GM19452 (cell line): ENCODE data around the gene MCU.

Source experiments
- ATAC-seq: cut with Tn5 transposase; IDR thresholded peaks from one replicate; pipeline ENCODE4 v1.9.1; 2021; ENCODE audit not compliant: unreplicated experiment

The MCU gene

DNA sequence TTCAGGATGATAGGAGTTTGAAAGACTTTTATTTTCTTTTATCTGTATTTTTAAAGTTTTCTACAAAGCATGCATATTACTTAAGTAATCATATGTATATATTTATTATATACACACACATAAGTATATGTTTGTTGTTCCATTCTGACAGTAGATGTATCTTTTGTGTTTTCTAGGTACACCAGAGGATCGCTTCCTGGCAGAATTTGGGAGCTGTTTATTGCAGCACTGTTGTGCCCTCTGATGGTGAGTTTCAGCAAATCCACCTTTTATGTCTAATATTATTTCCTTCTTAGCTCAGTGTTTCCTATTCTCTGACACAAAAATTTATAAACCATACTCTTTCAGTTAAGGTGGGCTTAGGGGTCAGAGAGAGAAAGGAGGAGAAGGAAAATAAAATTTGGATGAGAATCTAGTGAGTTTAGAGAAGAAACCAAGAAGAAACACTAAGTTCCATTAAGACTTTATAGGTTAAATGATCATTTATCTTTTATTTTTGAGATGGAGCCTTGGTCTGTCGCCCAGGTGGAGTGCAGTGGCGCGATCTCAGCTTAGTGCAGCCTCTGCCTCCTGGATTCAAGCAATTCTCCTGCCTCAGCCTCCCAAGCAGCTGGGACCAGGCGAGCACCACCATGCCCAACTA lies 142.4 kb downstream of the MCU start:
- ATAC-seq, result no peak

DNA sequence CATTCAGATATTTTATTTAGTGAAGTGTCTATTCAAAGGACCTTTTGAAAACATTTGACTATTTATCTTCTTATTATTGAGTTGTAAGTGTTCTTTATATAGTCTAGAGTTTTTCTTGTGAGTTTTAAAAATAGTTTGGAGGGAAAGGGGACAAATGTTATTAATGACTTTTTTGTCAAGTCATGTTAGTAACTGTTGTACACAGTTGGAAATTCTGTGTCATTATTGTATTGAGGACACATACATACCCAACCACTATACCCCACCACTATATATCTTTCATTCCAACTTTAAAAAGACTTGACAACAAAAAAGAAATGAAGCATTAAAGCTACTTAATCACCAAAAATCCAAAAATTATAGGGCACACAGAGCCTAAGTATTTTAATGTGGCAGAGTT lies 148.4 kb downstream of the MCU start:
- ATAC-seq, result no peak

DNA sequence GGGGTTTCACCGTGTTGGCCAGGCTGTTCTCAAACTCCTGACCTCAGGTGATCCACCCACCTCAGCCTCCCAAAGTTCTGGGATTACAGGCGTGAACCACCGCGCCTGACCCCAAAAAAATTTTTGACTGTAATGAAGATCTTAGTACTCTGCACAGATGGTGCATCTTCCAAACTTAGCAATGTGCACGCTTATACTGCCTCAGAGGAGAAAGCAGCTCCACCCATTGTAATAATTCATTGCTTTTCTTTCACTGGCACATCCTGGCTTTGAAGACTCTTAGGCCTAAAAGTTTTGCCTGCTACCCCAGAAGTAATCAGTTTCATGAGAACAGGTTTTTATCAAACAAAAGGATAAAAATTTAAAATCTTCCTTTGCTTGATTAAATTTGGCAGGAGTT lies 149.5 kb downstream of the MCU start:
- ATAC-seq, result no peak

GRCh38 chr10:72842164-72842563 lies 150.2 kb downstream of the MCU start:
- no peak for ATAC-seq

DNA sequence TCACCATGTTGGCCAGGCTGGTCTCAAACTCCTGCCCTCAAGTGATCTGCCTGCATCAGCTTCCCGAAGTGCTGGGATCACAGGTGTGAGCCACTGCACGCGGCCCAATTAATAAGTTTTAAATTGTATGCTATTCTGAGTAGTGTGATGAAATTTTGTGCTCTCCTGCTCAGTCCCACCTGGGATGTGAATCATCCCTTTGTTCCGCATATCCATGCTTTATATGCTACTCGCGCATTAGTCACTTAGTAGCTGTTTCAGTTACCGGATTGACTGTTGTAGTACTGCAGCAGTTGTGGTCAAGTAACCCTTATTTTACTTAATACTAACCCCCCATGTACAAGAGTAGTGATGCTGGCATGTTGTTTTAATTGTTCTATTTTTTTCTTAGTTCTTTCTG lies 154.3 kb downstream of the MCU start:
- no peak for ATAC-seq

DNA sequence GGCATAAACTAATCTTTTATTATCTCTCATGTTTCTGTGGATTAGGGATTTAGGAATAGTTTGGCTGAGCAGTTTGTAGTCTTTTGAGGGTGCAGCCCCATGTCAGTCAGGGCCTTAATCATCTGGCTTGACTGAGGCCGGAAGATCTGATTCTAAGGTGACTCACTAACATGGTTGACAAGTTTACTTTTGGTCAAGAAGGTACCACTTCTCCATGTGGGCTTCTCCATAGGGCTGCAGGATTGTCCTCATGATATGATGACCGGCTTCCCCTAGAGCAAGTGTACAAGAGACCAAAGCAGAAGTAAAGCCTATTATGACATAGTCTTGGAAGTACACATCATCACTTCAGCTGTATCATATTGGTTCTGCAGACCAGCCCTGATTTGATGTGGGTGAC lies 155.7 kb downstream of the MCU start:
- ATAC-seq, result no peak

GRCh38 chr10:72850861-72851260 lies 158.9 kb downstream of the MCU start:
- ATAC-seq, result no peak

DNA sequence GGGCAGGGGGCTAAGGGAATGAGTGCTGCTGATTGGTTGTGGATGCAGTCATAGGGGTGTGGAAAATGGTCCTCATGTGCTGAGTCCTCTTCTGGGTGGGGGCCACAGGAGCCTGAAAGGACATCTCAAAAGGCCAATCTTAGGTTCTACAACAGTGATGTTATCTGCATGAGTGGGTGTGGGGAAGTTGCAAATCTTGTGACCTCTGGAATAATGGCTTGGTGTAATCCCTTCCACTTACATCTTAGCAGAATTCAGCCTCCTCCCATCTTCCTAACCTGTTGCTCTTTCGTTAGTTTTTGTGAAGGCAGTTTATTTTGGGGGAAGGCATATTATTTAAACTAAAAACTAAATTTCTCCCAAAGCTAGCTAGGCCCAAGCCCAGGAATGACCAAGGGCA lies 159.6 kb downstream of the MCU start:
- ATAC-seq, result no peak

- no peak for ATAC-seq
Observed at GRCh38 chr10:72852508-72852907, 160.6 kb downstream of the MCU start.

GRCh38 chr10:72855129-72855528 lies 163.2 kb downstream of the MCU start:
- ATAC-seq, result no peak

DNA sequence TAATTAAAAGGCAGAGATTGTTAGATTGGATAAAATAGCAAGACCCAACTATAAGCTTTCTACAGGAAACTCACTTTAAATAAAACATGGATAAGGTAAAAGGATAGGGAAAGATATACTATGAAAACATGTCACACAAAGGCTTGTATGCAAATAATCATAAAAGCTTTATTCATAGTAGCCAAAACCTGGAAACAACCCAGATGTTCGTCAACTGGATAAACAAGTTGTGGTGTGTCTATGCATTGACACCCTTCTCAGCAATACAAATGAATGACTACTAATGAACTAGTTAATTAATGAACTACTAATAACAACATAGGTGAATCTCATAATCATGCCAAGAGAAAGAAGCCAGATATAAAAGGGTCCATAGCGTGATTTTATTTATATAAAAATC lies 163.8 kb downstream of the MCU start:
- no peak for ATAC-seq

DNA sequence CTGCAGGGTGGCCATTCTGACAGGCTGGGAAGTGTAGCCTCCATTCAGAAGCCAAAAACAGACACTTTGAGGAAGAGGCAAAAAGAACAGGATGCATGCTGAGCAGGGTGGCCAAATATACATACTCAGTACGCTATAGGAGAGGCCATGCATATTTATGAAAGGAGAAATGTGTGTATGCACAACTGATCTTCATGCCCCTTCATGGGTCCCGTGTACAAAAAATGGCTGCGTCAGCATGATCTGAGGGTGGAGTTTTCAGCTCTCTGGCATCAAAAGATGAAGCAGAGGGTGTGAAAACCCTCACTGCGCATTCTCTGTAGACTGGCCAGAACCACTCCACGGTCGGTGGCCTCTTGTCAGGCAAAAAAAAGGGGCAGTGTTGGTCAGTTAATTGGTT lies 166.1 kb downstream of the MCU start:
- ATAC-seq, result no peak

DNA sequence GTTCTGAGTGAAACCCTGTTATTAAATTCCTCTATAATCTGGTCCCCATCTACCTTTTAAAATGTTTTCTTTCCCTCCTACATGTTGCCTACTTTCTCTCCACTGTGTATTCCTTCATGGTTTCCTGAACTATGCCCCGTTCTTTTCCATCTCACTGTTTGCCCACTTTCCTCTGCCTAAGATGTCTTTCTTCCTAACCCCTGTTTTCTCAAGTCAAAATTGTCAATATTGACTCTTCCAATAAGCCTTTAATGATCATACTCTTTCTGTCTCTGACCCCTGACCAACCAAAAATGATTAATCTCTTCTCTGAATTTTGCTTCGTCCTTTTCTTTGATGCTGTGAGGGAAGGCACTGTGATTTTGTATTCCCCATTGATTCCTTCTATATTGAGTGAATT lies 171.0 kb downstream of the MCU start:
- no peak for ATAC-seq

DNA sequence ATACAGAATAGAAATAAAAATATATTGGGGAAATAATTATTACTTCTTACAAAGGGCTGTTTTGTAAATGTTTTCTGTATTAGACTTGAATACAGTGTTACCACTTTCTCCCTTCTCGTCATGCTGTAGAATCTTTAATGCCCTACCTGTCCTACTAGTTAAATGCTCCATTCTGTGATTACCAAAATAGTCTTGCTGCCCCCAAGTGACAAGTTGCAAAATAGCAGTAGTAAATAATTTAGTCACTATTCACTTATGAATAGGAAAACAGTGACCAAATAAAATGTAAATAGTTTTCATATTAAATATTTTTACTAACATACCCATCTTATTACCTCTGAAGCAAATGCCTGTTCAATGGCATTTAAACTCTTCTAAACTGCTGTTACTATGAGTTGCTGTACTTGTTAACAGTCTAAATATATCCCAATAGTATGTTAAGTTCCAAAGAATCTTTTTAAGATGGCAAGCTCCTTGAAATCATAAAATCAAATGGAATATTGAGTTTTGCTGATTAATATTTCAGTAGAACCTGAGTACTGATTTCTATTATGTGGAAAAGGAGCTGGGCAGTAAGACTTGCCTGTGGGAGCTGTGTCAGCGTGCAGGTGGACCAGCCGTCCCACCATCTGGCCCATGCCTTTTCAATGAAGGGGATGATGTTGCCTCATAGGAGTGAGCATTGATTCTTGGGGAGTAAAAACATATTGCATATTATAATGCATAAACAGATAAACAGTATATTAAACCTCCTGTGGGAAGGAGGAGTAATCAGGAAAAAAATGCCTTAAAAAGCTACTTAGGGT lies 183.5 kb downstream of the MCU start:
- no peak for ATAC-seq

- ATAC-seq, result no peak
Observed at GRCh38 chr10:72879245-72879644, 187.3 kb downstream of the MCU start.

GRCh38 chr10:72881291-72881690 lies 189.3 kb downstream of the MCU start:
- ATAC-seq, result no peak

- no peak for ATAC-seq
Observed at GRCh38 chr10:72883861-72884260, 191.9 kb downstream of the MCU start.

GRCh38 chr10:72885953-72886352 lies 194.0 kb downstream of the MCU start:
- ATAC-seq, result no peak

GRCh38 chr10:72886621-72887020 lies 194.7 kb downstream of the MCU start:
- no peak for ATAC-seq

GRCh38 chr10:72887043-72887442 lies 195.1 kb downstream of the MCU start:
- no peak for ATAC-seq

DNA sequence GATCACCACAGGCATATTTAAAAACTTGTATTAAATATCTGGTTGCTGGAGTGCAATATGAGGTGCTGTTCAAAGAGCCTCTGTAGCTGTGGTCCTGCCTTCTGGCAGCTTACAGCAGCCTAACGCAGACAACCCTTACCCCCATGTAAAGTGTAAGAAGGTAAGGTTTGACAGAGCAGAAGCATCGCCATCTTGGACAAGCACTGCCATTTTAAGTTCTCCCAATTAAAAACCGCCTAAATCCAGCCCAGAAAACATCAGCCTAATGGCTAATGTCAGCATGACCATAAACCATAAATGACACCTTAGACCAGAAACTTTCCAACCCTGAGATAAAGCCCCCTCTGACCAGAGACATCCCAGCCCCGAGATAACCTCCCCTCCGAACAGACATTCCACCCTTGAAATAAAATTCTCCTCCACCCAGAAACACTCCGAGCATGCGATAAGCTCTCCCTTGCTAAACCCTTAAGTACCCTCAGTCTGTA lies 196.3 kb downstream of the MCU start:
- no peak for ATAC-seq

GRCh38 chr10:72889391-72889831 lies 197.5 kb downstream of the MCU start:
- no peak for ATAC-seq

- ATAC-seq, result no peak
Observed at GRCh38 chr10:72890086-72890485, 198.1 kb downstream of the MCU start.
